Measurements from ENCODE around the gene GPC5.

- TF ChIP-seq CTCF (IDR thresholded peaks at IDR 0.05) (no peak), POLR2A (IDR thresholded peaks at IDR 0.05) (no peak)
These were observed 261.0 kb downstream of the GPC5 start for GRCh38 chr13:91659256-91660075.

Measured in uterus (tissue), 2 donors.